MV-4-11 (cell line): ENCODE data around the gene PRR7.
A peak's percentile ranks its signal among the peaks of the same experiment; 100 is the strongest.
"Not testable (repeated sequence)": the region's sequence is repeated elsewhere in the genome, so short reads cannot be mapped to it uniquely, and the experiment has no call there.

Experiments used
- DNase-seq: peaks from one replicate; lab custom pipeline; 2025; lab: John Stamatoyannopoulos, UW

Gene PRR7

GRCh38 chr5:177446200-177447065 lies at the start of gene PRR7:
PRR7 (plus strand) TSS chr5:177446814; CDS start chr5:177455068, 8,254 bp downstream.
- DNase-seq = peak; percentile 64

- DNase-seq = no peak
These were observed 48.7 kb upstream of the PRR7 start for GRCh38 chr5:177397875-177398390.

- DNase-seq = no peak
These were observed 46.4 kb upstream of the PRR7 start, which contains the start of gene PFN3 for GRCh38 chr5:177399997-177400868. PFN3 (minus strand) TSS chr5:177400661; CDS start chr5:177400576, 85 bp downstream.

GRCh38 chr5:177402271-177403043 lies 44.2 kb upstream of the PRR7 start:
- DNase-seq = peak; percentile 10

- DNase-seq = no peak
These were observed 43.4 kb upstream of the PRR7 start for GRCh38 chr5:177403102-177403791.

- peak; percentile 79 for DNase-seq
These were observed 42.6 kb upstream of the PRR7 start for GRCh38 chr5:177403792-177404640.

- no peak for DNase-seq
These were observed 41.9 kb upstream of the PRR7 start for GRCh38 chr5:177404641-177405179.

GRCh38 chr5:177405312-177405711 lies 41.3 kb upstream of the PRR7 start:
- no peak for DNase-seq

GRCh38 chr5:177405805-177406204 lies 40.8 kb upstream of the PRR7 start:
- peak; percentile 87 for DNase-seq

- DNase-seq = no peak
These were observed 37.4 kb upstream of the PRR7 start, which contains the start of gene F12 for GRCh38 chr5:177409043-177409801. F12 (minus strand) TSS chr5:177409564; CDS start chr5:177409527, 37 bp downstream.

- DNase-seq = peak; percentile 30
These were observed 36.0 kb upstream of the PRR7 start for GRCh38 chr5:177410575-177410974.

GRCh38 chr5:177412603-177413233 lies 33.9 kb upstream of the PRR7 start:
- no peak for DNase-seq

- DNase-seq = no peak
These were observed 32.1 kb upstream of the PRR7 start for GRCh38 chr5:177414481-177414880.

- not testable (repeated sequence) for DNase-seq
These were observed 29.5 kb upstream of the PRR7 start for GRCh38 chr5:177417081-177417480.

- DNase-seq = peak; percentile 18
These were observed 27.6 kb upstream of the PRR7 start for GRCh38 chr5:177419046-177419445.

- DNase-seq = not testable (repeated sequence)
These were observed 26.1 kb upstream of the PRR7 start for GRCh38 chr5:177420472-177420871.

GRCh38 chr5:177421062-177421798 lies 25.4 kb upstream of the PRR7 start:
- DNase-seq = no peak

GRCh38 chr5:177423671-177424070 lies 22.9 kb upstream of the PRR7 start:
- no peak for DNase-seq
